Activated CD8-positive, alpha-beta T cell treated with anti-CD3 and anti-CD28 coated beads for 36 hours (primary cell): Measurements from ENCODE around the gene PTPRK. TPM values are rescaled to one million over a fixed set of nuclear protein-coding genes. Genes with fewer than 3 reads are reported as not detected.

ENCODE experiments used
- ATAC-seq: fragments of 200-7000 bp; cut with Tn5 transposase; one replicate; pipeline ENCODE4 v1.10.0; 2021; ENCODE audit warnings: mild to moderate bottlenecking, moderate library complexity
- CTCF ChIA-PET: fragments of 350-600 bp; sonication (Branson Sonifier 250); formaldehyde crosslinking; loops from one replicate; lab custom pipeline; 2021; ENCODE audit warnings: antibody characterized with exemption; lab: Charles Lee
- POLR2A ChIA-PET: fragments of 350-600 bp; sonication (Branson Sonifier 250); formaldehyde crosslinking; loops from one replicate; lab custom pipeline; 2021; ENCODE audit warnings: antibody characterized with exemption; lab: Charles Lee
- DNase-seq: peaks from one replicate; pipeline ENCODE4 v3.0.0-alpha.2; 2020
- H3K27ac Mint-ChIP-seq: one replicate; pipeline ENCODE4 v1.8.0; 2021; ENCODE audit warnings: mild to moderate bottlenecking, mixed read lengths
- H3K27me3 Mint-ChIP-seq: one replicate; pipeline ENCODE4 v1.8.0; 2021; ENCODE audit warnings: mixed read lengths
- H3K36me3 Mint-ChIP-seq: one replicate; pipeline ENCODE4 v1.8.0; 2021; ENCODE audit warnings: low read depth, mixed read lengths
- H3K4me1 Mint-ChIP-seq: one replicate; pipeline ENCODE4 v1.8.0; 2021; ENCODE audit warnings: low read depth, mixed read lengths
- H3K4me3 Mint-ChIP-seq: one replicate; pipeline ENCODE4 v1.8.0; 2021; ENCODE audit warnings: mild to moderate bottlenecking, moderate library complexity, mixed read lengths
- H3K9me3 Mint-ChIP-seq: one replicate; pipeline ENCODE4 v1.8.0; 2021; ENCODE audit warnings: mixed read lengths
- intact Hi-C: fragments of 100-400 bp; cut with micrococcal nuclease; formaldehyde crosslinking; loops from one replicate; pipeline ENCODE4 v1.10.0; 2022
- total RNA-seq, 2 experiments: library from RNA; stranded (reverse); gene quantifications; one replicate each; pipeline ENCODE4 v1.2.3, GENCODE V29; 2021
- TF ChIP-seq, protein P1 (sequence below): fragments of 200-600 bp; IDR thresholded peaks from one replicate; pipeline ENCODE4 v1.8.0; 2022; ENCODE audit warnings: antibody characterized with exemption, mild to moderate bottlenecking

The PTPRK gene
- total RNA-seq, 2 experiments from 2014 or later, result 7.7 to 8.9 TPM

DNA sequence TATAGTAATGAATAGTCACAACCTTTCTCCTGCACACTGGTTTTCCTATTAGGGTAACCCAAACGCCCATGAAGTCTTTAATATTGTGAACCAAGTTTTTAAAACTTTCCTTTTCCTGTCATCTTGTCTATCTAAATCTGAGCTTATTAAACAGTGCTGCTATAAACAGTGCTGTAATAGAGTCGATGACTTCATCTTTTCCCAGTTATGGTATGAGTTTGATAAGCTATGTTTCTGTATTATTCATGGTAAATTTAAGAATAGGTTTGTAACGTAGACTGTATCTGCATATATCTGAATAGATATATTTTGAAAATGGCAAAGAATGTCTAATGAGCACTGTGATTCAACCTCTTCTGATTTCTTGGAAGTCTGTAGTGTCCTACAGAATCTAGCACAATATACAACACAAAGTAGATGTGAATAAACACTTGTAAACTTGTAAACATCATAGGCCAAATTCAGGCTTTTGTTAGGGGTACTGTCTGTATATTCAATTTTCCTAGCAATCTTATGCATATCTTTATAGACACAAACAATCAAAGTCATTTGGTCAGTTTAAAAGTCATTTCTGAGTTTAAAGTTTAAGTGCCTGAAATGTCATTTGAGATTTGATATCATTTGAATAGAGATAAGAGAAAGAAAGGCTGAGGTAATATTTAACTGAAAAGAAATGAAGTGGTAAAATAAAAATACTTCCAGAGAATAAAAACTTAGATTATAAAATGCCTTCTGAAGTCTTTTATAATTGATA is 155.5 kb downstream of the PTPRK start:
- no peak for ATAC-seq
- ChIA-PET CTCF (no interaction called here), POLR2A (interaction anchor here (1.1 kb wide), 1 partner anchor 11 kb away, joined by 3 read pairs; no protein-coding TSS in a partner anchor)
- intact Hi-C loops, result no loop called here
- H3K27ac Mint-ChIP-seq, result no peak overlapping the region
- TF ChIP-seq, protein P1, sequence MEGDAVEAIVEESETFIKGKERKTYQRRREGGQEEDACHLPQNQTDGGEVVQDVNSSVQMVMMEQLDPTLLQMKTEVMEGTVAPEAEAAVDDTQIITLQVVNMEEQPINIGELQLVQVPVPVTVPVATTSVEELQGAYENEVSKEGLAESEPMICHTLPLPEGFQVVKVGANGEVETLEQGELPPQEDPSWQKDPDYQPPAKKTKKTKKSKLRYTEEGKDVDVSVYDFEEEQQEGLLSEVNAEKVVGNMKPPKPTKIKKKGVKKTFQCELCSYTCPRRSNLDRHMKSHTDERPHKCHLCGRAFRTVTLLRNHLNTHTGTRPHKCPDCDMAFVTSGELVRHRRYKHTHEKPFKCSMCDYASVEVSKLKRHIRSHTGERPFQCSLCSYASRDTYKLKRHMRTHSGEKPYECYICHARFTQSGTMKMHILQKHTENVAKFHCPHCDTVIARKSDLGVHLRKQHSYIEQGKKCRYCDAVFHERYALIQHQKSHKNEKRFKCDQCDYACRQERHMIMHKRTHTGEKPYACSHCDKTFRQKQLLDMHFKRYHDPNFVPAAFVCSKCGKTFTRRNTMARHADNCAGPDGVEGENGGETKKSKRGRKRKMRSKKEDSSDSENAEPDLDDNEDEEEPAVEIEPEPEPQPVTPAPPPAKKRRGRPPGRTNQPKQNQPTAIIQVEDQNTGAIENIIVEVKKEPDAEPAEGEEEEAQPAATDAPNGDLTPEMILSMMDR, result no peak
- no peaks in the 10 kb centered on the region for H3K4me1 Mint-ChIP-seq
- H3K27me3 Mint-ChIP-seq, result no peaks in the 10 kb centered on the region
- peaks cover 2% of the 10 kb centered on the region for H3K36me3 Mint-ChIP-seq
- no peaks in the 10 kb centered on the region for H3K9me3 Mint-ChIP-seq
- no peak overlapping the region for H3K4me3 Mint-ChIP-seq
- no peak for DNase-seq

DNA sequence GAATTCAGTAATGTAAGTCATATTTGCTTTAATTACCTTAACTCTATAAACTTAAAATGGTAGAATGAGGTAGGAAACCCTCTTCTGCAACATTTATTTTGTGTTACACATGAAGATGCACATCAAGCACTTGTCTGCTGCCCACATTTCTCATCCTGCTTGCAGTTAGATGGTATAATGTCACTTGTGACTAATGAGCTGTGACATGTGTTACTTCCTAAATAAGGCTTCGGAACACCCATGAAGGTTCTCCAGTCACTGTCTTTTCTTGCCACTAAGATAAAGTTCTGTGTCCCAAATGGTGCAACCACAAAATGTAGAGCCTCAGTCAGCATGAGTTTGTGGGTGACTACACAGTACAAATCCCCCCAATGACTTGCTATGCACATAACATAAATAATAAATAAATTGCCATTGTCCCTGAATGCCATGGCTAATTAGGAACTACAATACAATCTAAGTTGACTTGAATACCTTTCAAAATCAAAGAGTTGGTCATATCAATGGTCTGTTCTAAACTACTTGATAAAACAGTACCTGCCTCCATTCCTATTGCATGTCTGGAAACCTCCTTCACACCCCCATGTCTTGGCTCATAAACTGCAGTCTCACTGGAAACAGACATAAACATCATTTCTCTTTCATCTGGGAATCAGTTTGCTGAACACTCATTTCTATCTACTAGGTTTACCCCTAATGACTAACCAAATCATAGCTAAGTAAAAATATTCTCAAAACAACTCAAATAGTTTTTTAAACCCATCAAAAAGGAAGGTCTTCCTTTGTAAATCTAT is 157.2 kb downstream of the PTPRK start:
- TF ChIP-seq, protein P1, result no peak
- CTCF ChIA-PET, result no interaction called here
- POLR2A ChIA-PET, result no interaction called here
- ATAC-seq (no peak), DNase-seq (no peak)
- Mint-ChIP-seq H3K27me3 (no peaks in the 10 kb centered on the region), H3K4me1 (no peaks in the 10 kb centered on the region), H3K36me3 (peaks cover 2% of the 10 kb centered on the region), H3K27ac (no peak overlapping the region), H3K4me3 (no peak overlapping the region), H3K9me3 (no peaks in the 10 kb centered on the region)
- intact Hi-C loops, result no loop called here

DNA sequence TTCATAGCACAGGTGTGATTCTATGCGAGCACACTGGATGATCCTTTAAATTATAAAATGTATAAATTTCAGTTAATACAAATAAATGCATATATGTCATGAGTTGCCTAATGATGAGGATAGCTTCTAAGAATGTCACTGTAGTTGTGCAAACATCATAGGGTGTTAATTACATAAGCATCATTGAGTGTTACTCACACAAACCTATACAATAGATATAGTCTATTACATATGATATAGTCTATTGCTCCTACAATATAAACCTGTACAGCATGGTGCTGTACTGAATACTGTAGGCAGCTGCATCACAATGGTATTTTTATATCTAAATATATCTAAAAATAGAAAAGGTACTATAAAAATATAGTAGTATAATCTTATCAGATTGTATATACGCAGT is 159.0 kb downstream of the PTPRK start:
- H3K27me3 Mint-ChIP-seq, result no peaks in the 10 kb centered on the region
- no peak for DNase-seq
- CTCF ChIA-PET, result interaction anchor here (1.2 kb wide), 1 partner anchor 10 kb away, joined by 4 read pairs; no protein-coding TSS in a partner anchor
- no peaks in the 10 kb centered on the region for H3K9me3 Mint-ChIP-seq
- peaks cover 2% of the 10 kb centered on the region for H3K36me3 Mint-ChIP-seq
- no peak for ATAC-seq
- H3K4me1 Mint-ChIP-seq, result no peaks in the 10 kb centered on the region
- H3K27ac Mint-ChIP-seq, result no peak overlapping the region
- POLR2A ChIA-PET, result no interaction called here
- TF ChIP-seq, protein P1, result no peak
- intact Hi-C loops, result no loop called here
- no peak overlapping the region for H3K4me3 Mint-ChIP-seq

DNA sequence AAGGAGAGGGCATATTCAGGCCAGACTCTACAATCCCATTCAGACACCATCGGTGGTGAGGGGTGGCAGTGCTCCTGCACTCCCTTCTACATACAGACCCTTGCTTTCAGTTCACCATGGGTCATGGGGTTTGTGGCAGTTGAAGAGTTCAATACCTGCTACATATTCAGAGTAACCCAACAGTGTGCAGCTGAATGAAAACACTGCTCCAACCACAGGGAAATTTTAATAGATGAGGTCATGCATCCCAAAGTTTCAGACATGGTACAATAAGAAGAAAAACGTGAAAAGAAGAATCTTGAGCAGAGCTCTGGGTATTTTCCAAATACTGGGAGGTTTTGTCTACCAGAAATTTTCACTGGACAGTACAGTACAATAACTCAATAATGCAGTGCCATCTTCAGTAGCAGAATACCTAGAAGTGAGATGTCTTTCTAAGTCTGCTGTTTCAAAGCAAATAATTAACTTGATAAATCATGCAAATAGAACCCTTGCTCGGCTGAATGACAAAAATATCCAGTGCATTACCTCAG is 162.1 kb downstream of the PTPRK start:
- H3K27ac Mint-ChIP-seq, result no peak overlapping the region
- intact Hi-C loops, result no loop called here
- no peaks in the 10 kb centered on the region for H3K27me3 Mint-ChIP-seq
- no peak overlapping the region for H3K4me3 Mint-ChIP-seq
- TF ChIP-seq, protein P1, result no peak
- H3K9me3 Mint-ChIP-seq, result no peaks in the 10 kb centered on the region
- CTCF ChIA-PET, result interaction anchor here (1.5 kb wide), 1 partner anchor 14 kb away, joined by 3 read pairs; no protein-coding TSS in a partner anchor
- no peak for DNase-seq
- peaks cover 3% of the 10 kb centered on the region for H3K4me1 Mint-ChIP-seq
- POLR2A ChIA-PET, result no interaction called here
- ATAC-seq, result no peak
- H3K36me3 Mint-ChIP-seq, result peaks cover 2% of the 10 kb centered on the region
